ENCODE measurements around the gene NAALADL2. TPM values are rescaled to one million over a fixed set of nuclear protein-coding genes. Genes with fewer than 3 reads are reported as not detected.

The NAALADL2 gene
- total RNA-seq, result 12.9 and 15.9 TPM in 2 replicates

GRCh38 chr3:174859114-174859735, at the start of gene NAALADL2:
NAALADL2 (plus strand) TSS chr3:174859334.

